HCT116 (cell line): ENCODE data around the gene DCUN1D1. TPM values are rescaled to one million over a fixed set of nuclear protein-coding genes. Genes with fewer than 3 reads are reported as not detected.

Experiments used
- ATAC-seq: fragments of 200-7000 bp; cut with Tn5 transposase; 2 replicates; pipeline ENCODE4 v1.9.1; 2020; ENCODE audit warnings: mild to moderate bottlenecking, moderate library complexity
- BruUV-seq: library from RNA; stranded (reverse); fragments of 400-500 nt; replicated peaks from 2 replicates; lab custom pipeline; 2021; lab: Mats Ljungman, UMichigan
- CTCF ChIA-PET: fragments of 300-600 bp; sonication (Branson Sonifier 250); formaldehyde crosslinking; loops from one replicate; lab custom pipeline; 2021; ENCODE audit warnings: antibody characterized with exemption; lab: Charles Lee
- POLR2A ChIA-PET: fragments of 300-600, 350-600 bp; sonication (Branson Sonifier 250); formaldehyde crosslinking; loops from one replicate; lab custom pipeline; 2021; ENCODE audit warnings: antibody characterized with exemption; lab: Charles Lee
- RAD21 ChIA-PET, 2 experiments: fragments of 300-600 bp; sonication (Branson Sonifier 250); formaldehyde crosslinking; loops; one replicate each; lab custom pipeline; 2023; ENCODE audit warnings: low total read pairs in 2 of 2; ENCODE audit not compliant: uncharacterized antibody in 2 of 2, unreplicated experiment in 2 of 2, low non-redundant PET in 1 of 2; lab: Charles Lee
- DNase-seq: peaks from one replicate; pipeline ENCODE4 v3.0.0-alpha.2; 2010; ENCODE audit warnings: low read depth, low spot score
- H2AFZ ChIP-seq: fragments of 200-600 bp; shearing (Covaris generic), sonication (generic); 2 replicates; pipeline ENCODE4 v1.6.1; 2017; ENCODE audit warnings: low read depth, mixed run types, mixed read lengths, antibody characterized with exemption, low read length; ENCODE audit not compliant: poor library complexity, severe bottlenecking
- H3K27ac ChIP-seq: 2 replicates; pipeline ENCODE4 v1.5.1; 2012; ENCODE audit warnings: low read depth, low read length
- H3K27me3 ChIP-seq: fragments of 200-600 bp; sonication (generic); 2 replicates; pipeline ENCODE4 v1.6.1; 2016; ENCODE audit warnings: mixed run types, low read length, mixed read lengths; ENCODE audit not compliant: insufficient read depth
- H3K36me3 ChIP-seq, 2 experiments: fragments of 200-500 bp in 1 of 2; fragments of 200-600 bp in 1 of 2; sonication (Bioruptor generic) in 1 of 2; sonication (generic) in 1 of 2; 2 replicates each; pipeline versions ENCODE4 v1.5.1 to v1.6.1; 2014 to 2016; ENCODE audit warnings: low read length in 2 of 2, inconsistent platforms in 1 of 2, mixed read lengths in 1 of 2, mixed run types in 1 of 2; ENCODE audit not compliant: insufficient read depth in 2 of 2, control insufficient read depth in 1 of 2
- H3K4me1 ChIP-seq, 2 experiments: fragments of 200-600 bp in 1 of 2; sonication (generic) in 1 of 2; 2 replicates each; pipeline versions ENCODE4 v1.5.1 to v1.6.1; 2012 to 2017; ENCODE audit warnings: low read length in 2 of 2, inconsistent platforms in 1 of 2, mild to moderate bottlenecking in 1 of 2, mixed read lengths in 1 of 2, mixed run types in 1 of 2, moderate library complexity in 1 of 2; ENCODE audit not compliant: insufficient read depth in 2 of 2, control insufficient read depth in 1 of 2
- H3K4me2 ChIP-seq: fragments of 200-600 bp; sonication (generic); 2 replicates; pipeline ENCODE4 v1.6.1; 2017; ENCODE audit warnings: mixed run types, low read length, mixed read lengths
- H3K4me3 ChIP-seq, 2 experiments: fragments of 200-600 bp in 1 of 2; sonication (generic) in 1 of 2; replicated peaks in 1 of 2; 2 replicates each; pipeline ENCODE4 v1.5.1; 2011 to 2016; ENCODE audit warnings: low read length in 2 of 2, control low read depth in 1 of 2, low read depth in 1 of 2, mild to moderate bottlenecking in 1 of 2, mixed read lengths in 1 of 2, mixed run types in 1 of 2
- H3K79me2 ChIP-seq: fragments of 200-600 bp; sonication (generic); 2 replicates; pipeline ENCODE4 v1.6.1; 2017; ENCODE audit warnings: mild to moderate bottlenecking, mixed run types, low read length, moderate library complexity, mixed read lengths; ENCODE audit not compliant: insufficient read depth
- H3K9ac ChIP-seq: fragments of 200-600 bp; sonication (generic); 2 replicates; pipeline ENCODE4 v1.6.1; 2016; ENCODE audit warnings: low read length, mixed read lengths
- H3K9me2 ChIP-seq: fragments of 200-600 bp; sonication (generic), shearing (Covaris generic); 2 replicates; pipeline ENCODE4 v1.6.1; 2017; ENCODE audit warnings: mixed run types, mild to moderate bottlenecking, moderate library complexity; ENCODE audit not compliant: insufficient read depth
- H3K9me3 ChIP-seq, 2 experiments: fragments of 200-500 bp in 1 of 2; fragments of 200-600 bp in 1 of 2; sonication (Bioruptor generic) in 1 of 2; sonication (generic) in 1 of 2; 2 replicates each; pipeline ENCODE4 v1.6.1; 2014 to 2017; ENCODE audit warnings: low read length in 2 of 2, mixed read lengths in 2 of 2, inconsistent platforms in 1 of 2, low read depth in 1 of 2, mild to moderate bottlenecking in 1 of 2, mixed run types in 1 of 2, moderate library complexity in 1 of 2; ENCODE audit not compliant: control insufficient read depth in 1 of 2, insufficient read depth in 1 of 2
- H4K20me1 ChIP-seq: fragments of 200-600 bp; sonication (generic), shearing (Covaris generic); 2 replicates; pipeline ENCODE4 v1.6.1; 2017; ENCODE audit warnings: mixed run types, mild to moderate bottlenecking, moderate library complexity; ENCODE audit not compliant: insufficient read depth
- EGR1 ChIP-seq: IDR thresholded peaks from 2 replicates; pipeline ENCODE4 v1.6.1; 2012; ENCODE audit warnings: low read depth
- EZH2 ChIP-seq: fragments of 200-600 bp; sonication (generic); IDR thresholded peaks from 2 replicates; pipeline ENCODE4 v1.6.1; 2017; ENCODE audit warnings: antibody characterized with exemption, mixed run types
- EZH2phosphoT487 ChIP-seq: fragments of 200-600 bp; IDR thresholded peaks from 2 replicates; pipeline ENCODE4 v1.6.1; 2018; ENCODE audit warnings: antibody characterized with exemption, borderline replicate concordance
- FOSL1 ChIP-seq: IDR thresholded peaks from 2 replicates; pipeline ENCODE4 v1.6.1; 2012; ENCODE audit warnings: low read depth
- JUND ChIP-seq: IDR thresholded peaks from 2 replicates; pipeline ENCODE4 v1.6.1; 2012
- POLR2A ChIP-seq: IDR thresholded peaks from 2 replicates; pipeline ENCODE4 v1.7.0; 2011; ENCODE audit warnings: borderline replicate concordance; ENCODE audit not compliant: insufficient read depth, insufficient read length; ENCODE audit errors: extremely low read depth
- POLR2AphosphoS5 ChIP-seq: IDR thresholded peaks from 2 replicates; pipeline ENCODE4 v1.6.1; 2011; ENCODE audit warnings: mild to moderate bottlenecking, low read depth, low read length, moderate library complexity
- SP1 ChIP-seq: IDR thresholded peaks from 2 replicates; pipeline ENCODE4 v1.6.1; 2012; ENCODE audit warnings: low read depth
- ZNF274 ChIP-seq: fragments of 200-500 bp; sonication (Bioruptor generic); IDR thresholded peaks from 2 replicates; pipeline ENCODE4 v1.6.1; 2014; ENCODE audit warnings: mild to moderate bottlenecking, low read depth, low read length, inconsistent platforms
- intact Hi-C: fragments of 100-400 bp; cut with micrococcal nuclease; formaldehyde crosslinking; loops from 2 replicates; pipeline ENCODE4 v1.10.0; 2022
- total RNA-seq: library from RNA; stranded (reverse); gene quantifications from one replicate; pipeline ENCODE4 v1.2.1, GENCODE V29; 2021; ENCODE audit not compliant: unreplicated experiment
- TF ChIP-seq, protein P1 (sequence below): IDR thresholded peaks from 2 replicates; pipeline ENCODE4 v1.6.1; 2012
- TF ChIP-seq, protein P2 (sequence below), 3 experiments: fragments of 200-600 bp in 1 of 3; sonication (generic) in 1 of 3; IDR thresholded peaks in 2 of 3; conservative IDR thresholded peaks in 1 of 3; 2 replicates each; pipeline ENCODE4 v1.5.1; 2012 to 2017; ENCODE audit warnings: low read depth in 2 of 3, low read length in 2 of 3, antibody characterized with exemption in 1 of 3, borderline replicate concordance in 1 of 3, control low read depth in 1 of 3, mild to moderate bottlenecking in 1 of 3, mixed read lengths in 1 of 3, mixed run types in 1 of 3, moderate library complexity in 1 of 3; ENCODE audit not compliant: insufficient read depth in 1 of 3
- TF ChIP-seq, protein P3 (sequence below): IDR thresholded peaks from 2 replicates; pipeline ENCODE4 v1.6.1; 2012

The DCUN1D1 gene
- total RNA-seq, 1 experiment from 2014 or later, result 46.9 TPM

DNA sequence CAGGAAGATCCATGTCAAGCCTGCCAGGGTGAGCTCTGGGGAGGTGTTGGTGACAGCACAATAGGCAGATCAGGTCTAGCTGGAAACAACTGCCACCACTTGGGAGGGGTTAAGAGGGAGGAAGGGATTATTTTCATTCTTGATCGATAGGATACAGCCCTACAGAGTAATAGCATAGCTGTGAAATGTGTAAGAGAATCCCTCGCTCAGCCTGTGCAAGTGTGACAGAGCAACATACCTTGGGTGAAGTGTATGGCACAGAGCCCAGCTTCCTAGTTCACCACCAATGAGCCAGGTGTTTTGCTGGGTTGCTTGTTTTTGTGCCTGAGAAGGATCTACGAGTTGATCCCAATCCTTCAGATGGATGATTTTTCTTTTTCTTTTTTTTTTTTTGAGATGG is 9.2 kb upstream of the DCUN1D1 start:
- H3K9me2 ChIP-seq, result no peaks in the 10 kb centered on the region
- RAD21 ChIA-PET, result no interaction called here
- no TSS peak for BruUV-seq

More for the DNA sequence above, 9.2 kb upstream of the DCUN1D1 start:
- Histone ChIP-seq H3K4me2 (no peak overlapping the region), H3K9me3 (no peaks in the 10 kb centered on the region), H3K4me1 (no peaks in the 10 kb centered on the region), H3K27me3 (no peaks in the 10 kb centered on the region), H4K20me1 (no peaks in the 10 kb centered on the region), H2AFZ (no peak overlapping the region), H3K9ac (no peak overlapping the region), H3K4me3 (no peak overlapping the region), H3K79me2 (no peaks in the 10 kb centered on the region), H3K36me3 (no peaks in the 10 kb centered on the region), H3K27ac (no peak overlapping the region)
- no peak for TF ChIP-seq ZNF274
- TF ChIP-seq EZH2, result no peak
- no peak for TF ChIP-seq EZH2phosphoT487
- no peak for TF ChIP-seq JUND
- TF ChIP-seq EGR1, result no peak
- TF ChIP-seq, protein P1, sequence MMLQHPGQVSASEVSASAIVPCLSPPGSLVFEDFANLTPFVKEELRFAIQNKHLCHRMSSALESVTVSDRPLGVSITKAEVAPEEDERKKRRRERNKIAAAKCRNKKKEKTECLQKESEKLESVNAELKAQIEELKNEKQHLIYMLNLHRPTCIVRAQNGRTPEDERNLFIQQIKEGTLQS, result no peak
- TF ChIP-seq POLR2A, result no peak
- TF ChIP-seq SP1, result no peak
- no peak for TF ChIP-seq POLR2AphosphoS5
- no peak for TF ChIP-seq FOSL1
- TF ChIP-seq, protein P2, sequence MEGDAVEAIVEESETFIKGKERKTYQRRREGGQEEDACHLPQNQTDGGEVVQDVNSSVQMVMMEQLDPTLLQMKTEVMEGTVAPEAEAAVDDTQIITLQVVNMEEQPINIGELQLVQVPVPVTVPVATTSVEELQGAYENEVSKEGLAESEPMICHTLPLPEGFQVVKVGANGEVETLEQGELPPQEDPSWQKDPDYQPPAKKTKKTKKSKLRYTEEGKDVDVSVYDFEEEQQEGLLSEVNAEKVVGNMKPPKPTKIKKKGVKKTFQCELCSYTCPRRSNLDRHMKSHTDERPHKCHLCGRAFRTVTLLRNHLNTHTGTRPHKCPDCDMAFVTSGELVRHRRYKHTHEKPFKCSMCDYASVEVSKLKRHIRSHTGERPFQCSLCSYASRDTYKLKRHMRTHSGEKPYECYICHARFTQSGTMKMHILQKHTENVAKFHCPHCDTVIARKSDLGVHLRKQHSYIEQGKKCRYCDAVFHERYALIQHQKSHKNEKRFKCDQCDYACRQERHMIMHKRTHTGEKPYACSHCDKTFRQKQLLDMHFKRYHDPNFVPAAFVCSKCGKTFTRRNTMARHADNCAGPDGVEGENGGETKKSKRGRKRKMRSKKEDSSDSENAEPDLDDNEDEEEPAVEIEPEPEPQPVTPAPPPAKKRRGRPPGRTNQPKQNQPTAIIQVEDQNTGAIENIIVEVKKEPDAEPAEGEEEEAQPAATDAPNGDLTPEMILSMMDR (IDR thresholded peaks at IDR 0.05 in 2 of 3, conservative IDR thresholded peaks at IDR 0.05 in 1 of 3; ENCODE audit: borderline replicate concordance in 1 of 3, insufficient read depth in 1 of 3, low read depth in 2 of 3, low read length in 2 of 3), result no peak
- TF ChIP-seq, protein P3, sequence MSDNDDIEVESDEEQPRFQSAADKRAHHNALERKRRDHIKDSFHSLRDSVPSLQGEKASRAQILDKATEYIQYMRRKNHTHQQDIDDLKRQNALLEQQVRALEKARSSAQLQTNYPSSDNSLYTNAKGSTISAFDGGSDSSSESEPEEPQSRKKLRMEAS, result no peak
- DNase-seq (no peak), ATAC-seq (no peak)
- intact Hi-C loops, result loop anchor here (10.0 kb wide), 1 partner anchor 105 kb away; the partner anchor contains the start of gene MCCC1
- CTCF ChIA-PET, result no interaction called here
- POLR2A ChIA-PET, result no interaction called here
